PC-9 (cell line): ENCODE results near the gene CD300E. TPM values are rescaled to one million over a fixed set of nuclear protein-coding genes. Genes with fewer than 3 reads are reported as not detected.

ENCODE experiments used
- BruUV-seq: library from RNA; stranded (reverse); fragments of 400-500 nt; replicated peaks from 2 replicates; lab custom pipeline; 2021; lab: Mats Ljungman, UMichigan
- CTCF ChIA-PET: fragments of 300-600 bp; sonication (Branson Sonifier 250); formaldehyde crosslinking; loops from one replicate; lab custom pipeline; 2022; ENCODE audit warnings: antibody characterized with exemption; lab: Charles Lee
- POLR2A ChIA-PET: fragments of 300-600 bp; sonication (Branson Sonifier 250); formaldehyde crosslinking; loops from one replicate; lab custom pipeline; 2022; ENCODE audit warnings: antibody characterized with exemption; ENCODE audit not compliant: unreplicated experiment; lab: Charles Lee
- DNase-seq, 2 experiments: peaks; one replicate each; pipeline versions ENCODE4 v3.0.0 to v3.0.0-alpha.2; 2015 to 2022; ENCODE audit warnings: mixed read lengths in 1 of 2
- H2AFZ ChIP-seq: fragments of 200-600 bp; sonication (generic); 2 replicates; pipeline ENCODE4 v1.8.1; 2017; ENCODE audit warnings: antibody characterized with exemption
- H3F3A ChIP-seq: fragments of 200-600 bp; sonication (generic); 2 replicates; pipeline ENCODE4 v1.8.1; 2017; ENCODE audit warnings: antibody characterized with exemption, mild to moderate bottlenecking, low read depth; ENCODE audit not compliant: insufficient read depth
- H3K27ac ChIP-seq: fragments of 200-600 bp; sonication (generic); 2 replicates; pipeline ENCODE4 v1.6.1; 2016; ENCODE audit warnings: mixed run types
- H3K27me3 ChIP-seq: fragments of 200-600 bp; sonication (generic); 2 replicates; pipeline ENCODE4 v1.6.1; 2016; ENCODE audit warnings: low read depth, mixed run types; ENCODE audit not compliant: insufficient read depth
- H3K36me3 ChIP-seq: fragments of 200-600 bp; sonication (generic); 2 replicates; pipeline ENCODE4 v1.6.1; 2016; ENCODE audit warnings: low read depth, mixed run types
- H3K4me1 ChIP-seq: fragments of 200-600 bp; sonication (generic); replicated peaks from 2 replicates; pipeline ENCODE4 v1.6.1; 2016; ENCODE audit warnings: mixed run types; ENCODE audit not compliant: insufficient read depth
- H3K4me2 ChIP-seq: fragments of 200-600 bp; sonication (generic); 2 replicates; pipeline ENCODE4 v1.6.1; 2017; ENCODE audit warnings: mixed run types
- H3K4me3 ChIP-seq: fragments of 200-600 bp; sonication (generic); 2 replicates; pipeline ENCODE4 v1.6.1; 2016; ENCODE audit warnings: mixed run types
- H3K79me2 ChIP-seq: fragments of 200-600 bp; sonication (generic); 2 replicates; pipeline ENCODE4 v1.6.1; 2017; ENCODE audit warnings: low read depth, mixed run types
- H3K9me2 ChIP-seq: fragments of 200-600 bp; sonication (generic); 2 replicates; pipeline ENCODE4 v1.8.1; 2017; ENCODE audit warnings: mild to moderate bottlenecking; ENCODE audit not compliant: insufficient read depth
- H3K9me3 ChIP-seq: fragments of 200-600 bp; sonication (generic); 2 replicates; pipeline ENCODE4 v1.8.1; 2016; ENCODE audit warnings: low read depth; ENCODE audit not compliant: insufficient read depth
- H4K20me1 ChIP-seq: fragments of 200-600 bp; sonication (generic); 2 replicates; pipeline ENCODE4 v1.8.1; 2017; ENCODE audit not compliant: insufficient read depth
- CTCF ChIP-seq: fragments of 200-600 bp; sonication (generic); conservative IDR thresholded peaks from 2 replicates; pipeline ENCODE4 v1.6.1; 2017; ENCODE audit warnings: mixed run types, antibody characterized with exemption, mild to moderate bottlenecking, moderate library complexity
- EZH2 ChIP-seq: fragments of 200-600 bp; sonication (generic); IDR thresholded peaks from 2 replicates; pipeline ENCODE4 v1.8.0; 2017; ENCODE audit warnings: antibody characterized with exemption, low read depth
- intact Hi-C: fragments of 100-400 bp; cut with micrococcal nuclease; formaldehyde crosslinking; loops from one replicate; pipeline ENCODE4 v1.10.0; 2022; ENCODE audit not compliant: unreplicated experiment
- total RNA-seq: library from RNA; stranded (reverse); gene quantifications from 2 replicates; pipeline ENCODE4 v1.2.3, GENCODE V29; 2021

CD300E gene
- total RNA-seq, 1 experiment from 2014 or later = not detected

GRCh38 chr17:74571621-74572270 lies 51.8 kb downstream of the CD300E start:
- no peak for TF ChIP-seq CTCF
- TF ChIP-seq EZH2 = no peak
- no peaks in the 10 kb centered on the region for H3F3A ChIP-seq
- no TSS peak for BruUV-seq
- no peaks in the 10 kb centered on the region for H3K79me2 ChIP-seq
- H3K9me2 ChIP-seq = no peaks in the 10 kb centered on the region
- no peak for DNase-seq
- no peaks in the 10 kb centered on the region for H3K9me3 ChIP-seq
- CTCF ChIA-PET = no interaction called here
- POLR2A ChIA-PET = no interaction called here
- no peaks in the 10 kb centered on the region for H3K36me3 ChIP-seq
- peaks cover 79% of the 10 kb centered on the region for H3K27me3 ChIP-seq
- no peak overlapping the region for H3K4me2 ChIP-seq
- H3K4me3 ChIP-seq = no peak overlapping the region
- no peaks in the 10 kb centered on the region for H4K20me1 ChIP-seq
- H2AFZ ChIP-seq = no peak overlapping the region
- no peaks in the 10 kb centered on the region for H3K4me1 ChIP-seq
- no peak overlapping the region for H3K27ac ChIP-seq
- intact Hi-C loops = no loop called here

GRCh38 chr17:74569020-74570003 lies 54.2 kb downstream of the CD300E start:
- no peaks in the 10 kb centered on the region for H3K9me3 ChIP-seq
- intact Hi-C loops = no loop called here
- ChIA-PET CTCF (no interaction called here), POLR2A (no interaction called here)
- H3K27ac ChIP-seq = no peak overlapping the region
- H4K20me1 ChIP-seq = no peaks in the 10 kb centered on the region
- no TSS peak for BruUV-seq
- H3K27me3 ChIP-seq = peaks cover 77% of the 10 kb centered on the region
- H3K36me3 ChIP-seq = no peaks in the 10 kb centered on the region
- peak; percentile 34 to 76 for DNase-seq
- H3F3A ChIP-seq = no peaks in the 10 kb centered on the region
- no peak overlapping the region; the same call in 1 of the 2 replicates for H2AFZ ChIP-seq
- no peak for TF ChIP-seq EZH2
- no peak for TF ChIP-seq CTCF
- H3K9me2 ChIP-seq = no peaks in the 10 kb centered on the region
- H3K4me2 ChIP-seq = no peak overlapping the region
- H3K4me3 ChIP-seq = no peak overlapping the region
- no peaks in the 10 kb centered on the region for H3K4me1 ChIP-seq
- H3K79me2 ChIP-seq = no peaks in the 10 kb centered on the region

GRCh38 chr17:74568106-74568873 lies 55.2 kb downstream of the CD300E start:
- POLR2A ChIA-PET = no interaction called here
- H2AFZ ChIP-seq = no peak overlapping the region
- no peak overlapping the region for H3K4me2 ChIP-seq
- DNase-seq = no peak
- no peaks in the 10 kb centered on the region for H3K9me3 ChIP-seq
- no peaks in the 10 kb centered on the region for H3K4me1 ChIP-seq
- CTCF ChIA-PET = no interaction called here
- no peaks in the 10 kb centered on the region for H4K20me1 ChIP-seq
- no peak overlapping the region for H3K27ac ChIP-seq
- BruUV-seq = no TSS peak
- H3K36me3 ChIP-seq = no peaks in the 10 kb centered on the region
- no peaks in the 10 kb centered on the region for H3K9me2 ChIP-seq
- H3K79me2 ChIP-seq = no peaks in the 10 kb centered on the region
- intact Hi-C loops = no loop called here
- H3F3A ChIP-seq = no peaks in the 10 kb centered on the region
- peaks cover 80% of the 10 kb centered on the region for H3K27me3 ChIP-seq
- no peak overlapping the region for H3K4me3 ChIP-seq
- TF ChIP-seq CTCF (no peak), EZH2 (no peak)
